HG02642 (cell line): ENCODE measurements around the gene CNPY2.

Experiments
- ATAC-seq: cut with Tn5 transposase; IDR thresholded peaks from one replicate; pipeline ENCODE4 v1.9.1; 2021; ENCODE audit warnings: mild to moderate bottlenecking; ENCODE audit not compliant: unreplicated experiment, poor library complexity

Gene CNPY2

DNA sequence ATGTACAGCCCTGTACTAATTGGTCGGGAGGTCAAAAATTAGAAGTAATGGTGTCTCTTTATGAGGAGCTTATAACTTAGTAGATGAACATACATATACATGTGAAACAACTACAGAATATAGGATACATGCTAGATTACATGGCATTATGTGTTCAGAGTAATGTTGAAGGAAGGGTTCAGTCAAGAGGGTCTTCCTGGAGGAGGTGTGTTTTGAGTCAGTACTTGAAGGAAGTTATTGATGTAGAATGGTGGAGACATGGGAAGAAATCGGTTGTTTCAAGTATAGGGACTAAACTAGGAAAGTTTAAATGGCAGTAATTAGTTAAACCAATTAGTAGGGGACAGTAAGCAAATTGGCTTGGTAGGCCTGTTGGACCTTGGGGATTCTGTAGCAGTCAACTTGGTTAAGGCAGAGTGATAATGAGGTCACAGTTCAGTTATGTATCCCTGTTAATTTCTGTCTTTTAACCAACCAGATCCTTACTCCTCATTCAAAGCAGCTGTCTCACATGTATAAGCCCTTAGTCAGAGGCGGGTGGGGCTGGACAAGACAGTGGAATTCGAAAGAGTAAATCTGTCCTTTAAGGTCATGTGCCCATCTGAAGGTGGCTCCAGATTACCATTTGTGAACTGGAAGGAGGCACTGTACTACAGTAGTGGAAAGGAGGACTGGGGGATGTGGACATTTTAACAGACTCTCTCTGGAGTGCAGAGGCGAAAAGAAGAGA lies 54.1 kb downstream of the CNPY2 start:
- ATAC-seq: no peak

- ATAC-seq: no peak
Measured at GRCh38 chr12:56260921-56261320, 54.9 kb downstream of the CNPY2 start.

- ATAC-seq: no peak
Measured at GRCh38 chr12:56260380-56260779, 55.4 kb downstream of the CNPY2 start.
